RPMI7951 (cell line): ENCODE data around the gene OTOP2. TPM values are rescaled to one million over a fixed set of nuclear protein-coding genes. Genes with fewer than 3 reads are reported as not detected.
"Not testable (repeated sequence)": the region's sequence is repeated elsewhere in the genome, so short reads cannot be mapped to it uniquely, and the experiment has no call there.

Source experiments
- DNase-seq: peaks from one replicate; pipeline ENCODE4 v3.0.0-alpha.2; 2012; ENCODE audit warnings: low read depth
- total RNA-seq: library from RNA; depleted of rRNA; stranded (reverse); fragments of >200 nt; shearing (Covaris generic); gene quantifications from 2 replicates; pipeline ENCODE4 v1.2.3, GENCODE V29; 2014

The OTOP2 gene
- total RNA-seq, 1 experiment from 2014 or later = not detected

DNA sequence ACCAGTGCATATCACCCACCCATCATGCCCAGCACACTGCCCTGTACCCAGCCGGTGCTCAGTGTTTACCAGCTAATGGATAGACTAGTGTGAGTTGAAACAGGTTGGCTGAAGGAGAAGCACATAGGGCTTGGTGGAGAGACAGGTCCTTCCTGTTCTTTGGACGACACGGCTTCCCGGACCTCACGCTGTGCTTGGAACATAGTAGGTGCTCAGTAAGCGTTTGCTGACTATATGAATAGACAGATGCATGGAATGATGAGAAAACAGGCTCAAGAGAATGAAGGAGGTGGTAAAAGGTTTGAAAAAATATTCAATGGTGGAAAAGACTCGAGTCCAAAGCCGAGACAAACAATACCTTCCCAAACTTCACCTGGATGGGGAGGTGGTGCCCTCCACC is 23.9 kb upstream of the OTOP2 start:
- no peak for DNase-seq

DNA sequence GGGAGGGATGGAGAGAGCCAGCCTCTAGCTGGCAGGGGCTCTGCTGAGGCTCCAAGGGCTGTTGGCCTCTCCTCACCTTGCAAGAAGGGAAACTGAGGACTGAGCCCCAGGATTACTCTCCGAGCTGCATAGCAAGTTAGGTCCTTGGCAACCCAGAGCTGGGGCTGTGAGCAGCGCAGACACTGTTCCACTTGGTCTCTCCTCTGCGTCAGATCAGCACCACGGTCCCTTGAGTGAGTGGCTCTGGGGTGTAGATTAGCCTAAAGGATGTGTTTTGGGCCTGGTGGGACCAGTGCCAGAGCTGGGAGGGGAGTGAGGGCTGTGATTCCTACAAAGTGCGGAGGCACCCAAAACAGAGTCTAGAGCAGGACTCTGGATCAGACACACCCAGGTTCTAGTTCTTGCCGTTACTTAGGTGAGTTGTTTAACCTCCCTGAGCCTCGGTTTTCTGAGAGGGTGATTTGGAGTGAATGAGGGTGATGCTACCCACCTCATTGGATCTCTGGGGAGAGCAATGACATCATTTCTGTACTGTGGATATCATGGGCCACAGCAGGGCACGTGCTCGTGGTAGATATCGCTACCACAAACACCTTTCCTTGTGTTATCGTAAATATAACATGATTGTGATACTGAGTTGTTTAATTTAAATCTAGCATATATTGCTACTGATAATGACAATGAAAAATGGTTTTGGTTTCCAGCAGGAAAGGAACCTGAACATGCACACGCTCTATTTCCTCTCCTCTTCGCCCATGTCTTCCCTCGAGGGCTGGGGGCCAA is 22.5 kb upstream of the OTOP2 start:
- DNase-seq = no peak

DNA sequence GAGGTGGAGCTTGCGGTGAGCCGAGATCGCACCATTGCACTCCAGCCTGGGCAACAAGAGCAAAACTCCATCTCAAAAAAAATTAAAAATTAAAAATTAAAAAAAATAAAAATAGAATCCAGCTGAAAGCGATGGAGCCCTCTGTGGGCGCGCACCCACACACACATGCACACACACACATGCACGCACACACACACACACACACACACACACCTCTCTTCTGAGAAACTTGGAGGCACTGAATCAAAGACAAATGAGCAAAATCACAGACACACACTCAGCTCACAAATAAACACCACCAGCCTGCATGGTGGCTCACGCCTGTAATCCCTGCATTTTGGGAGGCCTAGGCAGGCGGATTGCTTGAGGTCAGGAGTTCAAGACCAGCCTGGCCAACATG is 21.0 kb upstream of the OTOP2 start:
- no peak for DNase-seq

DNA sequence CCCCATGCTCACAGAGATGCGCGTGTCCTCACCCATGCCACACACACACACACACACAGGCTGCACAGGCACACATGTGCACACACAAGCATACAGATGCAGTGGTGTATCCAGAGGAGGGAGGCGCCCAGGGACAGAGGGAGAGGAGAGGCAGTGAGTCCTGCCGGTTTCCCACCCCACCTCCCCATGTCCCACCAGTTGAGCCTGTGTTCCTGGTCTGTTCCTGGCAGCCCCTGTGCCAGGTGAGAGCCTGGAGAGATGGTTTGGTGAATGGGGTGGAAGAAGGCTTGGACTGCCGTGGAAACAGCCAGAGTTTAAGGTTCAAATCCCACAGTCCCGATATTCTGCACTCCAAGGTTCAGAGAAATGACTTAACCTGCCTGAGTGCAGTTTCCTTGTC is 20.4 kb upstream of the OTOP2 start:
- no peak for DNase-seq

DNA sequence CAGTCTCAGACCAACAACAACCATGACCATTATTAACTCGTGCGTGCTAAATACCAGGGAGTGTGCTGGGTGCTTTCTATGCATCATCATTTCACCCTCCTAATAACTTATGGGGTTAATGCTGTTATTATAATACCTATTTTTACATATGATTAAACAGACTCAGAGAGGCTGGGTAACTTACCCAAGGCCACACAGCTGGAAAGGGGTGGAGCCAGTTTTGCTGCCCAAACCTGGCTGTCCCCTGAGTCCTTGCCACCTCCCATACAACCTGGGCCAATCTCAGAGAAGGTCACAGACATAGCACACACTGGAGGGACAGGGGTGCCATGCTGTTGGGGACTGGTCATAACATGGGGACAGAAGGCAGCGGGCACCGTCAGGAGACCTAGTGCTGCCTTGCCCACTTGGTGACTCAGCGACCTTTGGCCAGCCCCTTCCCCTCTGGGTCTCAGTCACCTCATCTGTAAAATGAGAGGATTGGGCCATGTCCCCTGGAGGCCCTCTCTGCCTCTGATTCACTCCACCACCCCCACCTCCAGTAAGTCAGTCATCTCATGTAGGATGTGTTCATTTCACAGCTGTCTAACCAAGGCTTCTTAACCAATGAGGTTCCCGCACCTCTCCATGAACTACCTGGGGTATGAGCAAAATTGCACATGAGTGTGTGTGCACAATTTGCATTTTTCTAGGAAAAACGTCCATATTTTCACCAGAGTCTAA is 19.2 kb upstream of the OTOP2 start:
- DNase-seq = no peak

DNA sequence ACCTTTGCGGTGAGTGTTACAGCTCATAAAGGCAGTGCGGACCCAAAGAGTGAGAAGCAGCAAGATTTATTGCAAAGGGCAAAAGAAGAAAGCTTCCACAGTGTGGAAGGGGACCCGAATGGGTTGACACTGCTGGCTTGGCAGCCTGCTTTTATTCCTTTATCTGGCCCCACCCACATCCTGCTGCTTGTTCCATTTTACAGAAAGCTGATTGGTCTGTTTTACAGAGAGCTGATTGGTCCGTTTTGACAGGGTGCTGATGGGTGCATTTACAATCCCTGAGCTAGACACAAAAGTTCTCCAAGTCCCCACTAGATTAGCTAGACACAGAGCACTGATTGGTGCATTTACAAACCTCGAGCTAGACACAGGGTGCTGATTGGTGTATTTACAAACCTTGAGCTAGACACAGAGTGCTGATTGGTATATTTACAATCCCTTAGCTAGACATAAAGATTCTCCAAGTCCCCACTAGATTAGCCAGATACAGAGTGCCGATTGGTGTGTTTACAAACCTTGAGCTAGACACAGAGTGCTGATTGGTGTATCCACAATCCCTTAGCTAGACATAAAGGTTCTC is 17.8 kb upstream of the OTOP2 start:
- DNase-seq = not testable (repeated sequence)

DNA sequence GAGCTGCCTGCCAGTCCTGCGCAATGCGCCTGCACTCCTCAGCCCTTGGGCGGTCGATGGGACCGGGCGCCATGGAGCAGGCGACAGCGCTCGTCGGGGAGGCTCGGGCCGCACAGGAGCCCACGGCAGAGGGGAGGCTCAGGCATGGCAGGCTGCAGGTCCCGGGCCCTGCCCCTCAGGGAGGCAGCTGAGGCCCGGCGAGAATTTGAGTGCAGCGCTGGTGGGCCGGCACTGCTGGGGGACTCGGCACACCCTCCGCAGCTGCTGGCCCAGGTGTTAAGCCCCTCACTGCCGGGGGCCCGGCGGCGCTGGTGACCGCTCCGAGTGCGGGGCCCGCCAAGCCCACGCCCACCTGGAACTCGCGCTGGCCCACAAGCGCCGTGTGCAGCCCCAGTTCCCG is 17.1 kb upstream of the OTOP2 start:
- no peak for DNase-seq

DNA sequence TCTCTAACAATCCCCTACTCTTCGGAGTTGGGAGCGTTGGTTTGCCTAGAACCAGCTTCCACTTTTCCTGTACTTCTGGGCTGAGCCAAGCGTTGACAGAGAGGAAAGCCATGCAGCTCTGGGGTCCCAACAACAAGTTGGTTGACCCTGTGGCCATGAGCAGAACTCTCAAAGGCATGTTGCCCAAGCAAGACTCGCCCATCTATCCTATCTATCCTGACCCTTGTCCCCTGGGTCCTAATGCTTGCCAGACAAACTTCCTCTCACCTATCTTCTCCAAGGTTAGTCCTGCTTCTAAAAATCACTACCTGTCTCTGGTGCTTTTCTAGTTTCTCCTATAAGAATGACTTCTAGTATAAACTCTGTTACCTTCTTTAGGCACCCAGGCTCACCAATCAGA is 15.0 kb upstream of the OTOP2 start:
- not testable (repeated sequence) for DNase-seq

DNA sequence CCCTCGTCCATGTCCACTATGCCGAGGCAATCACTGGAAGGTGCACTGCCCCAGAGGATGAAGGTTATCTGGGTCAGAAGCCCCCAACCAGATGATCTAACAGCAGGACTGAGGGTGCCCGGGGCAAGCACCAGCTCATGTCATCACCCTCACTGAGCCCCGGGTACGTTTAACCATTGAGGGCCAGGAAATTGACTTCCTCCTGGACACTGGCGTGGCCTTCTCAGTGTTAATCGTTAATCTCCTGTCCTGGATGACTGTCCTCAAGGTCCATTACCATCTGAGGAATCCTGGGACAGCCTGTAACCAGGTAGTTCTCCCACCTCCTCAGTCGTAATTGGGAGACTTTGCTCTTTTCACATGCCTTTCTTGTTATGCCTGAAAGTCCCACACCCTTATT is 12.7 kb upstream of the OTOP2 start:
- DNase-seq = not testable (repeated sequence)

DNA sequence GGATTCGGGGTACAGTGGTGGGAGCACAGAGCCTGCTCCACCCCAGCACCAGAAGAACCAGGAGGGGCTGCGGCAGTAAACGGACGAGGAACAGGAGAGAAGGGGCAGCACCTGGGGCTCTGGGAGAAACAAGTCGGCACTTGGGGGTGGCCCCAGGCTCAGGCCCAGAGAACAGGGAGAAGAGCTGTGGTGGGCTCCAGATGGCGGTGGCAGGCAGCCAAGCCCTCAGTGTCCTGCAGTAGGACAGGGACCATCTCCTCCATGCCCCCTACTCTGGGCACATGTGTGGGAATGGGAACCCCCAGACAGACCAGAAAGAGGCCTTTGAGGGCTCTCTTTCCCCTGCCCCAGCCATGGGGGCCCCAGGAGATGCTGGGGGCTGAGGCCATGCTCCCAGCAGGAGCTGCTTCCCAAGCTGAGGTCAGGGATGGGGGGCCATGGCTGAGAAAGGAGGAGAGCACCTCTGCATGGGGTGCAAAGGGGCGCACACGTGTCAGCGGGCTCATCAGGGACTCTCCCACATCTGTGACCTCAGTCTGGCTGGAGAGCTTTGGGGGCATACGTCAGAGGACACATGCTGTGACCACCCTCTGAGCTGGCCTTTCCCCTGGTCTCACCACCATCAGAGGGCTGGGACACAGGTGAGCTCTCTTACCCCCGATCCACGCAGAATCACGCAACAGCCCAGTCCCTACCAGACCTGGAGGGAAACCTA is 7.8 kb upstream of the OTOP2 start:
- DNase-seq = no peak

DNA sequence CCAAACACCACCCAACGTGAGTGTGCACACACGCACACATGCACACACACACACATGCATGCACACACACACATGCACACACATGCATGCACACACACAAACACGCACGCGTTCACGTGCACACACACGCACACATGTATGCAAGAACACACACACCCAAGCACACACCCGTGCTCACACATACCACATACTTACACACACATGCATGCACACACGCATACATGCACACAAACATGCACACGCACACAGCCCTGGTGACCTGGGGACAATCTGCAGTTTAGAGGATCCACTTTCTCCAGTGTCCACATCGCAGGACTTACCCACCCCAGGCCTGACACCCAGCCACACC is 7.2 kb upstream of the OTOP2 start:
- DNase-seq = no peak

DNA sequence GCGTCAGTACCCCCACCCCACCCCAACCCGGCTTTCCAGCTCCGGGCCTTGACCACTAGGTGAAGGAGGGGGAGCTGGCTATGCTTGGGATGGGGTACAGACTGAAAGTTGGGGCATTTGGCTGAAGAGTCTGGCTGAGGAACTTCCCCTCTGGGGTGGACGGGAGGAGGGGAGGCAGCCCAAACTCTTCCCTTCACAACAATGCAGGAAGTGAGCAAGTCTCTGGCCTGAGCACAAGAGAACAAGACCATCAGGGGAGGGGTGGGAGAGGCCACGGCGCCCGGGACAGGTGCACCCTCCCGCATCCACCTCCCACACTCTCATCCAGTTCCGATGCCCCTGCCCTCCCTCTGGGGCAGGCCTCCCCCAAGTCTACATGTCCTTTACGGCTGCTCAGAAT is 6.6 kb upstream of the OTOP2 start:
- no peak for DNase-seq

DNA sequence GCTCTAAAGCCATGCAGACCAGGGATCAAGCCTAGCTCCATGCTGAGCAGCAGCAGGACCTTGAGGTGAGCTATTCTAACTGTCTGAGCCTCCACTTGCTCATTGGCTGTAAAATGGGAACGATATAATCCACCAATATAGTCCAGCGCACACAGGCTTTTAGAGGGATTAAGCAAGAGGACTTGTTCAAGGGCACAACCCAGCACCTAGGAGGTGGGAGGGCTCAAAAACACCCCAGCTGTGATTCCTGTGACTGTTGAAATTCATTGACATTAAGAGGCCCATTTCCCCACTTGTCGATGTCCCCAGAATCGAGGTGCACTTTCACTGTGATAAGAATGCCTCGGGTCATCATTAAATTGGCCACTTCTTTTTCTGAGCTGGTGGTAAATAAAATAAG is 5.2 kb upstream of the OTOP2 start:
- no peak for DNase-seq

DNA sequence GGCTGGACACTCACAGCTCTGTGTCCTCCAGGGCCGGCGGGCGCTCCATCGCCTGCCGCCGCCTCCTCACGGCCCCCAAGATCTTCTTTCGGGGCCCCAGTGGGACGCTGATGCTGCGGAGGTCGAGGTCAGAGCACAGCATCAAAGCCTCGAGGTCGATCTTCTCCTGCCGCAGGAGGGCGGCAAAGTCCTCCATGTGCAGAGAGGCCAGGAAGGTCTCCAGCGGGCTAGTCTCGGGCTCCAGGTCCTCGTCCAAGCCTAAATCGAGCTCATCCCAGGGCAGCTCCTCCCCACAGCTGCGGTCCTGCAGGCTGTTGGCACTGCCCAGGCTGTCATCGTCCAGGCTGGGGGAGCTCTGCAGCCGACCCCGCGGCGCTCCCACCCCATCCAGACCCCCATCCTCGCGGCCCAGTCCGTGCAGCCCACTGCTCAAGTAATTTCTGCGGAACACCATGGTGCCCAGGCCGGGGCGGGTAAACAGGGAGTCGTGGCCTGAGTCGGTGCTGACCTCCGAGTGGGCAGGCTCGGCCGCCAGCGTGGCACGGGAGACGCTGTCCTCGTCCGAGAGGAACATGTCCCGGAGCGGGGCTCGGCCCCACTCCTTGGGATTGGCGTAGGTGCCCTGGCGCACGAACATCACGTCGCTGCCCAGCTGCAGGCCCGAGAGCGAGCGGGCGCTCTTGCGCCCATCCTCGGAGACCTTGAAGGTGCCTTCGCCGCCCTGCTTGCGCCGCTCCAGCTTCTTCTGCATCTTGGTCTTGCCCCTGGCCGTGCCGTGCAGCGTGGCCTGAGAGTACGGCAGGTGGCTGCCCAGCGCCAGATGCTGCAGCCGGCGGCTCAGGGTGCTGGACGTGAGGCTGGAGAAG is 4.4 kb upstream of the OTOP2 start:
- peak; percentile 10 for DNase-seq

DNA sequence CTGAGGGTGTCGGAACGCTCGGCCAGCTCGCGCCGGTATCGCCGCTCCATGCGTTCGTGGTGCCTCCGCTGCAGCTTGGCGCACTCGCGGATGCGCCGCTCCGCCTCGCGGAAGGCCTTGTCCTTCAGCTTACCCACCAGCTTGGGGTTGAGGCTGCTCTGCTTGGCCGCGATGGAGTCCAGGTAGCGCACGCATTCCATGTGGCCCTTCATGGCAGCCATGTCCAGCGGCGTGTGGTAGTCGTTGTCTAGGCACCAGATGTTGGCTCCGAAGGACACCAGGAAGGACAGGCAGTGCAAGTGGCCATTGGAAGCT is 3.8 kb upstream of the OTOP2 start:
- DNase-seq = no peak

DNA sequence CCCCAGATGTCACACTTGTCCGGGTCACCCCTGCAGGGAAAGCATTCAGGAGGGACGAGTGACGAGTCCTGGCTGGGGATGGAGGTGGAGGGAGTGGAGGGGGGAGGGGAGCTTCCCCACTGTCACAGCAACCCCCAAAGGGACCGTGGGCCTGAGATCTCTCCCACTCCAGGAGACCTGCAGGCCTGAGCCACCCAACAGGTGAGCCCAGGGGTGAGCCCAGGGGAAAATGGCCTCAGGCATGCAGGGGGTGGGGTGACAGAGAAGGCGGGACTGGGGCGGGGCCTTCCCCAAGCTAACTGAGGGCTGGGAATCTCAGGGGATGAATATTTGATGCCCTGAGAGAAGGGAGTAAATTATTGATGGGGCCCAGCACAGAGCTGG is 3.4 kb upstream of the OTOP2 start:
- DNase-seq = no peak

DNA sequence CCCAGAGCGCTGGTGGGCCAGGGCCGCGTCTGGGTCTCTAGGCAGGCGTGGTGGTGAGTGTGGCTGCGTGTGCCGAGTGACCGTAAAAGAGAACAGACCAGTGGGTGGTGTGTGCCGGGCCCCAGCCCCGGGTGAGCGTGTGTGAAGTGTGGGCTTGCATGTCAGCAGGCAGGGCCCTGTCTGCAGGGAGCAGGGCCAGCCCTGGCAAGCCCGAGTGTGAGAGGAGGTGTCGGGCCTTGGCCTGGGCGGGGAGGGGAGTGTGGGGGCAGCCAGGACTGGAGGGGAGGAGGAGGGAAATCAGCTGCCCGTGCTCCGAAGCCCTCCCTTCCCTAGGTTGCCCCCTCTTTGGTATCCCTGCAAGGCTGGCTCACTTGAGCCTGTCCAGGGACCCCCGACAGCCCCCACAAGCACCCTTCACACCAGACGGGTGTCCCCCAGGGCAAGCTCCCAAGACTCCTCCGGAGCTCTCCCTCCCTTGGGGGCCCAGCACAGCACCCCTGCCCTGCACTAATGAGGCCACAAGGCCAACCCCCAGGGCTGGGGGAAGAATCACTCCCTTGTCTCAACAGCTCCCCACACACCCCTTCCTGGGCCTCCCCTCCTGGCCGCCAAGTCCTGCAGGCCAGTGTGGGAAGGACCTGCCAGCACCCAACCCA is 2.9 kb upstream of the OTOP2 start:
- no peak for DNase-seq

DNA sequence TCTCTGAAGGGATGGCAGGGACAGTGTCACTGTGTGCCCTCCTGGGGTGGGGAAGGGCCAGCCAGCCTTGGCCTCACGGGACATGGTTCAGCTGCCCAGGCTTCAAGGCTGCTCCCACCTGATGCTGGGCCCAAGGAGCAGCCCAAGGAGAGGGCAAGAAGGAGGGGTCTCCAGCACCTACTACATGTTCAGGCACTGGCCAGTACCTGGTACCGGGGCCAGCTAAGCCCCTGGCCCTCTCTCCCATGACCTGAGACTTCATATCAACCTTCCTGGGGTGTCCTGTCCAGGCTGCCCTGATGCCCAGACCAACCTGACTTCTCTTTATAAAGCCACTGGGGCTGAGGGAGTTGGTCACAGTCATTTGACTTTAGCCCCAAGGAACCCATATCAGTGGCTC is 2.3 kb upstream of the OTOP2 start:
- DNase-seq = no peak

DNA sequence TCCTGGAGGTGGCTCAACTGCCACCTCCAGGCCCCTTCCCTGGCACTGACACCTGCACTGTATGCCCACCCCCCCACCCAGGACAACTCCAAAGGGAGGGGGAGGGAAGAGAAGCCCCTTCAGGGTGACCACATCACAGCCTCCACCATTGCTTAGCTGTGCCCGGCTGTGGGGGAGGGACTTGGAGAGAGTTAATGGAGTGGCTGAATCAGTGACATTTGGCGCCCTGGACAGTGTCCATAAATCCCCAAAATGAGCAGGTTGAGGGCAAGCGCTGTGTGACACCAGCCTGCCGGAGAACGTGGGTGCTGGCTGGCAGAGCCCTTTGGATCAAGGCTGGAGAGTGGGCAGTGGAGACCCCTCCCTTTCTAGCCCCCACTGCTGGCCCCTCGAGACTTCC is 1.9 kb upstream of the OTOP2 start:
- DNase-seq = no peak

DNA sequence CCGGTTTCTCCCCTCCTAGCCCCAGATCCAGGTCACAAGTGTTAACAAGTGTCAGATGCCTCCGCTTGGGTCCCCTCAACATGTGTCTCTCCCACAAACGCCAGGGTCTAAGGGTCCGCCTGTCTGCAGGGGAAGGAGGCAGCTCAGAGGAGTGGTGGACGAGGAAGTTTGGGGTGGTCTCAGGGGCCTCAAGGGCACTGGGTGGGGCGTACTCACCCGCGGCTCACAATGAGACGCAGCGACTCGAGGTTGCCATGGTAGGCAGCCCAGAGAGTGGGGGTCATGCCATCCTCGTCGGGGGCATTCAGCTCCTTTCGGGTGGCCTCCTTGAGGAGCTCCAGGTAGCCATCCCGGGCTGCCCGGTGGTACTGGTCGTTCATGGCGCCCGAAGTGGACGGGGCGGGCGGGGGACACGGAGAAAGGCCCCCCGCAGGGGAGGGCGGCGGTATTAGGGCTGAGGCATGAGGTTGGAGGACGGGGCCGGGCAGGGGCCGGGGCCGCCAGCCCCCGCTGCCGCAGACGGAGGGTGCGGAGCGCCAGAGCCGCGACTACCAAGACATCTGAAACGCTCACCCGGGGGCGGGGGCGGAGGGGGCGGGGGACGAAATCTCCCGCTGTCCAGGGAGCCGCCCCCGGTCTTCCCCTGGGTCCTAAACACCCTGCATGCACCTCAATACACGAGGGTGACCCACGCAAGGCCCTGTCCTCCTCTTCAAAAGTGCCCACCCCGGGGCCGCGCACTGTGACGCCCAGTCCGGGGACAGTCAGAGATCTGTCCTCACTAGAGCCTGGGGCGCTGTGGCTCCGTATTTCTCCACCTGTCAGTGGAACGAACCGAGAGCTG is 1.2 kb upstream of the OTOP2 start, which contains the start of gene USH1G:
TSS of gene USH1G (minus strand) at position 562 of the 844 bp plus-strand sequence. CDS start at position 380, 182 bp downstream.
- DNase-seq = no peak
